ENCODE results near the gene GPR132. TPM values are rescaled to one million over a fixed set of nuclear protein-coding genes. Genes with fewer than 3 reads are reported as not detected.

Gene GPR132
- total RNA-seq, 3 donors from 2014 or later (not counting 1 experiment from before 2014, with no cell fraction given) = 18.2 to 30.3 (median 26.7) TPM

- H3K27ac ChIP-seq (ENCODE audit: low read length) = no peak overlapping the region
- intact Hi-C loops (cut with micrococcal nuclease) = loop anchor here (1.0 to 5.0 kb wide), 3 partner anchors 77 to 262 kb away; partner anchors contain the start of gene JAG2
- ATAC-seq = peak; percentile 36 to 57 (median 41)
- H3K27me3 ChIP-seq (ENCODE audit: control insufficient read depth, insufficient read depth, low read length) = peaks cover 4% of the 10 kb centered on the region
- Mint-ChIP-seq H3K36me3 (no peaks in the 10 kb centered on the region), H3K27ac (peak overlapping the region in 1 of 2 donors; percentile 45), H3K27me3 (ENCODE audit: low read depth in 2 of 2) (peaks cover 0 to 3% of the 10 kb centered on the region in 2 donors), H3K9me3 (no peaks in the 10 kb centered on the region), H3K4me3 (peak overlapping the region; percentile 55), H3K4me1 (peaks cover 7 to 47% of the 10 kb centered on the region in 2 donors)
- H3K36me3 ChIP-seq (ENCODE audit: control insufficient read depth, insufficient read depth, low read length) = no peaks in the 10 kb centered on the region
- H3K4me1 ChIP-seq (ENCODE audit: control insufficient read depth, insufficient read depth, low read length) = peaks cover 51% of the 10 kb centered on the region
- no peaks in the 10 kb centered on the region for H3K9me3 ChIP-seq (ENCODE audit: control insufficient read depth, insufficient read depth, low read length)
- H3K4me3 ChIP-seq (ENCODE audit: low read length) = no peak overlapping the region
- DNase-seq = peak; percentile 86 to 91
- peak; percentile 95 for TF ChIP-seq CTCF (IDR thresholded peaks at IDR 0.05)
- WGBS (ENCODE audit: insufficient coverage) = 15% methylated on average over 7 of the region's 7 CpGs
Observed at GRCh38 chr14:105090493-105091053, 25.3 kb upstream of the GPR132 start.

GRCh38 chr14:105089746-105090492, 24.7 kb upstream of the GPR132 start:
- no peaks in the 10 kb centered on the region for H3K36me3 ChIP-seq (ENCODE audit: control insufficient read depth, insufficient read depth, low read length)
- H3K9me3 Mint-ChIP-seq = no peaks in the 10 kb centered on the region
- no peaks in the 10 kb centered on the region for H3K36me3 Mint-ChIP-seq
- H3K27me3 Mint-ChIP-seq (ENCODE audit: low read depth in 2 of 2) = peaks cover 0 to 3% of the 10 kb centered on the region in 2 donors
- intact Hi-C loops (cut with micrococcal nuclease) = loop anchor here (1.0 to 5.0 kb wide), 3 partner anchors 77 to 262 kb away; partner anchors contain the start of gene JAG2
- 86% methylated on average over 12 of the region's 15 CpGs for WGBS (ENCODE audit: insufficient coverage)
- DNase-seq (no peak), ATAC-seq (no peak)
- H3K27ac Mint-ChIP-seq = no peak overlapping the region
- no peak overlapping the region for H3K27ac ChIP-seq (ENCODE audit: low read length)
- TF ChIP-seq CTCF (IDR thresholded peaks at IDR 0.05) = no peak
- H3K4me3 Mint-ChIP-seq = no peak overlapping the region
- H3K4me1 ChIP-seq (ENCODE audit: control insufficient read depth, insufficient read depth, low read length) = peaks cover 57% of the 10 kb centered on the region
- no peaks in the 10 kb centered on the region for H3K9me3 ChIP-seq (ENCODE audit: control insufficient read depth, insufficient read depth, low read length)
- peaks cover 7 to 47% of the 10 kb centered on the region in 2 donors for H3K4me1 Mint-ChIP-seq
- H3K27me3 ChIP-seq (ENCODE audit: control insufficient read depth, insufficient read depth, low read length) = peaks cover 4% of the 10 kb centered on the region
- no peak overlapping the region for H3K4me3 ChIP-seq (ENCODE audit: low read length)

- DNase-seq (peak in 1 of 2 donors; percentile 16), ATAC-seq (no peak)
- H3K36me3 ChIP-seq (ENCODE audit: control insufficient read depth, insufficient read depth, low read length) = no peaks in the 10 kb centered on the region
- no peak for TF ChIP-seq CTCF (IDR thresholded peaks at IDR 0.05)
- no peaks in the 10 kb centered on the region for H3K9me3 Mint-ChIP-seq
- no peak overlapping the region for H3K27ac Mint-ChIP-seq
- no peak overlapping the region for H3K27ac ChIP-seq (ENCODE audit: low read length)
- no peak overlapping the region for H3K4me3 ChIP-seq (ENCODE audit: low read length)
- intact Hi-C loops (cut with micrococcal nuclease) = no loop called here
- no peaks in the 10 kb centered on the region for H3K36me3 Mint-ChIP-seq
- peaks cover 51% of the 10 kb centered on the region for H3K4me1 ChIP-seq (ENCODE audit: control insufficient read depth, insufficient read depth, low read length)
- peaks cover 0 to 3% of the 10 kb centered on the region in 2 donors for H3K27me3 Mint-ChIP-seq (ENCODE audit: low read depth in 2 of 2)
- peak overlapping the region; percentile 25 for H3K4me3 Mint-ChIP-seq
- no peaks in the 10 kb centered on the region for H3K9me3 ChIP-seq (ENCODE audit: control insufficient read depth, insufficient read depth, low read length)
- H3K27me3 ChIP-seq (ENCODE audit: control insufficient read depth, insufficient read depth, low read length) = peaks cover 4% of the 10 kb centered on the region
- WGBS (ENCODE audit: insufficient coverage) = 91% methylated on average over 23 of the region's 24 CpGs
- peaks cover 7 to 45% of the 10 kb centered on the region in 2 donors for H3K4me1 Mint-ChIP-seq
Observed at GRCh38 chr14:105088812-105089745, 23.8 kb upstream of the GPR132 start.
